GM19351 (cell line): Measurements from ENCODE around the gene SPTA1.

Source experiments
- ATAC-seq: cut with Tn5 transposase; IDR thresholded peaks from one replicate; pipeline ENCODE4 v1.9.1; 2021; ENCODE audit warnings: mild to moderate bottlenecking, moderate library complexity; ENCODE audit not compliant: unreplicated experiment

Gene SPTA1

GRCh38 chr1:158577561-158577960 lies 109.0 kb downstream of the SPTA1 start:
- ATAC-seq = no peak

GRCh38 chr1:158572226-158572625 lies 114.3 kb downstream of the SPTA1 start:
- no peak for ATAC-seq

GRCh38 chr1:158570480-158570879 lies 116.0 kb downstream of the SPTA1 start, which contains the start of gene OR6P1:
TSS of gene OR6P1 (minus strand) at chr1:158570580. CDS start at chr1:158563604, 6,976 bp downstream.
- no peak for ATAC-seq

- no peak for ATAC-seq
These were observed 121.9 kb downstream of the SPTA1 start for GRCh38 chr1:158564608-158565007.

- no peak for ATAC-seq
These were observed 122.7 kb downstream of the SPTA1 start for GRCh38 chr1:158563853-158564252.
